HepG2 (cell line): ENCODE measurements around the gene ZBTB7A. TPM values are rescaled to one million over a fixed set of nuclear protein-coding genes. Genes with fewer than 3 reads are reported as not detected.

Experiments used
- ATAC-seq: fragments of 200-7000 bp; cut with Tn5 transposase; 3 replicates; pipeline ENCODE4 v1.9.1; 2020; ENCODE audit warnings: mild to moderate bottlenecking, moderate library complexity
- BruUV-seq: library from RNA; stranded (reverse); fragments of 400-500 nt; replicated peaks from 2 replicates; lab custom pipeline; 2021; lab: Mats Ljungman, UMichigan
- CTCF ChIA-PET: fragments of 300-600 bp; formaldehyde crosslinking; extraction: SDS; loops from one replicate; lab custom pipeline; 2021; ENCODE audit warnings: low total read pairs, inconsistent platforms, low intra/inter-chr PET ratio; lab: Yijun Ruan, JAX
- POLR2A ChIA-PET: fragments of 350-600 bp; sonication (Branson Sonifier 250); formaldehyde crosslinking; loops from one replicate; lab custom pipeline; 2020; ENCODE audit warnings: antibody characterized with exemption, inconsistent platforms; lab: Yijun Ruan, JAX
- DNase-seq: peaks from one replicate; pipeline ENCODE4 v3.0.0-alpha.2; 2015; ENCODE audit warnings: low spot score
- FAIRE-seq: peaks from 3 replicates; lab custom pipeline; 2011; peaks lifted over from hg19 to GRCh38; lab: Jason Lieb, UNC
- H2AFZ ChIP-seq: one replicate; pipeline ENCODE4 v1.6.1; 2011; ENCODE audit warnings: low read length, inconsistent platforms
- H3K27ac ChIP-seq: fragments of 300-600 bp; 3 replicates; pipeline ENCODE4 v1.8.0; 2011; ENCODE audit warnings: mixed run types, mild to moderate bottlenecking, mixed read lengths, low read length, inconsistent platforms; ENCODE audit not compliant: insufficient read depth; ENCODE audit errors: extremely low read length
- H3K27me3 ChIP-seq, 2 experiments: fragments of 200-600 bp in 1 of 2; 2 replicates in 1 of 2; 3 replicates in 1 of 2; pipeline versions ENCODE4 v1.6.0 to v1.8.0; 2011; ENCODE audit warnings: low read length in 2 of 2, mild to moderate bottlenecking in 2 of 2, moderate library complexity in 2 of 2, inconsistent platforms in 1 of 2; ENCODE audit not compliant: insufficient read depth in 2 of 2, control insufficient read depth in 1 of 2
- H3K36me3 ChIP-seq, 2 experiments: fragments of 200-600 bp in 1 of 2; replicated peaks in 1 of 2; 2 replicates in 1 of 2; 3 replicates in 1 of 2; pipeline versions ENCODE4 v1.5.1 to v1.8.0; 2011; ENCODE audit warnings: low read length in 2 of 2, inconsistent platforms in 1 of 2; ENCODE audit not compliant: insufficient read depth in 2 of 2, control insufficient read depth in 1 of 2
- H3K4me1 ChIP-seq: 2 replicates; pipeline ENCODE4 v1.5.1; 2012; ENCODE audit warnings: low read length, inconsistent platforms; ENCODE audit not compliant: insufficient read depth
- H3K4me2 ChIP-seq: 2 replicates; pipeline ENCODE4 v1.6.0; 2011; ENCODE audit warnings: low read depth, low read length, inconsistent platforms
- H3K4me3 ChIP-seq, 3 experiments: fragments of 200-600 bp in 1 of 3; sonication (generic), shearing (Covaris generic) in 1 of 3; replicated peaks in 1 of 3; 2 replicates each; pipeline ENCODE4 v1.5.1; 2011 to 2016; ENCODE audit warnings: low read length in 3 of 3, inconsistent platforms in 2 of 3, low read depth in 2 of 3, mild to moderate bottlenecking in 2 of 3, control low read depth in 1 of 3, mixed read lengths in 1 of 3; ENCODE audit not compliant: insufficient read depth in 1 of 3
- H3K79me2 ChIP-seq: one replicate; pipeline ENCODE4 v1.6.1; 2011; ENCODE audit warnings: low read length, inconsistent platforms; ENCODE audit not compliant: insufficient read depth
- H3K9ac ChIP-seq: 2 replicates; pipeline ENCODE4 v1.6.0; 2011; ENCODE audit warnings: mild to moderate bottlenecking, low read depth, low read length, inconsistent platforms; ENCODE audit not compliant: insufficient read depth
- H3K9me3 ChIP-seq: 2 replicates; pipeline ENCODE4 v1.5.1; 2012; ENCODE audit warnings: mild to moderate bottlenecking, low read length
- H4K20me1 ChIP-seq: 2 replicates; pipeline ENCODE4 v1.6.0; 2011; ENCODE audit warnings: inconsistent platforms, mild to moderate bottlenecking, low read length, moderate library complexity; ENCODE audit not compliant: insufficient read depth
- CEBPG ChIP-seq: IDR thresholded peaks from 2 replicates; pipeline ENCODE4 v1.6.1; 2016
- FOXK1 ChIP-seq: sonication (generic); formaldehyde crosslinking; IDR thresholded peaks from 2 replicates; pipeline ENCODE4 v1.4.0; 2020; ENCODE audit warnings: low read depth, missing genetic modification reagents, borderline replicate concordance
- GTF3A ChIP-seq: sonication (generic); formaldehyde crosslinking; conservative IDR thresholded peaks from 2 replicates; pipeline ENCODE4 v1.4.0; 2020; ENCODE audit warnings: mild to moderate bottlenecking, missing genetic modification reagents
- HHEX ChIP-seq: IDR thresholded peaks from 2 replicates; pipeline ENCODE4 v1.6.1; 2016; ENCODE audit warnings: control low read depth
- MEF2D ChIP-seq: sonication (generic); formaldehyde crosslinking; IDR thresholded peaks from 2 replicates; pipeline ENCODE4 v1.5.1; 2020; ENCODE audit warnings: mild to moderate bottlenecking, missing genetic modification reagents
- NR2F6 ChIP-seq, 2 experiments: IDR thresholded peaks; 2 replicates each; pipeline ENCODE4 v1.6.1; 2016; ENCODE audit warnings: antibody characterized with exemption in 1 of 2, mild to moderate bottlenecking in 1 of 2
- RARA ChIP-seq: IDR thresholded peaks from 2 replicates; pipeline ENCODE4 v1.6.1; 2016; ENCODE audit warnings: missing genetic modification reagents, missing compliant biosample characterization
- SP5 ChIP-seq: IDR thresholded peaks from 2 replicates; pipeline ENCODE4 v1.6.1; 2016; ENCODE audit warnings: low read depth, borderline replicate concordance
- TCF12 ChIP-seq, 2 experiments: fragments of 450-650 bp in 1 of 2; sonication (generic) in 1 of 2; formaldehyde crosslinking in 1 of 2; IDR thresholded peaks; 2 replicates each; pipeline versions ENCODE4 v1.6.1 to v1.8.0; 2017 to 2022; ENCODE audit warnings: antibody characterized with exemption in 1 of 2, mild to moderate bottlenecking in 1 of 2, missing genetic modification reagents in 1 of 2, moderate library complexity in 1 of 2
- WGBS: methylation state at CpG from one replicate; pipeline ENCODE4 v1.1.6; 2017; ENCODE audit warnings: low lambda C conversion rate; 5-methylcytosine and 5-hydroxymethylcytosine counted together
- in situ Hi-C: cut with HindIII; loops from 2 replicates; pipeline ENCODE4 v1.10.0; 2017; ENCODE audit warnings: low pct_unique_long_range_greater_than_20kb; ENCODE audit not compliant: extremely low pct_ligation_motif_present
- intact Hi-C: fragments of 100-400 bp; cut with micrococcal nuclease; formaldehyde crosslinking; loops from one replicate; pipeline ENCODE4 v1.10.0; 2022; ENCODE audit not compliant: unreplicated experiment
- polyA plus RNA-seq, 8 experiments: library from polyadenylated mRNA; depleted of rRNA in 3 of 8; stranded (reverse) in 7 of 8; unstranded in 1 of 8; fragments of >200 nt; fragmentation: Illumina TruSeq in 4 of 8; extraction: Trizol in 4 of 8; gene quantifications; 2 replicates each; pipeline versions ENCODE4 v1.2.1 to v1.2.3, GENCODE V29; 2011 to 2016; ENCODE audit warnings: low read depth in 4 of 8, missing spikeins in 1 of 8, mixed read lengths in 1 of 8; ENCODE audit not compliant: insufficient read depth in 1 of 8
- total RNA-seq, 5 experiments: library from RNA; depleted of rRNA; stranded (reverse); fragments of >200 nt; fragmentation: Illumina TruSeq; extraction: Trizol; gene quantifications; 2 replicates each; pipeline ENCODE4 v1.2.3, GENCODE V29; 2016; ENCODE audit warnings: low read depth in 1 of 5
- TF ChIP-seq, protein P1 (sequence below): sonication (generic); formaldehyde crosslinking; IDR thresholded peaks from 2 replicates; pipeline ENCODE4; 2020; ENCODE audit warnings: missing genetic modification reagents, mild to moderate bottlenecking, borderline replicate concordance
- TF ChIP-seq, protein P2 (sequence below): sonication (generic); formaldehyde crosslinking; IDR thresholded peaks from 2 replicates; pipeline ENCODE4 v1.4.0; 2020; ENCODE audit warnings: missing genetic modification reagents, borderline replicate concordance
- TF ChIP-seq, protein P3 (sequence below), 2 experiments: sonication (generic) in 1 of 2; formaldehyde crosslinking in 1 of 2; IDR thresholded peaks; 2 replicates each; pipeline versions ENCODE4 v1.4.0 to v1.6.1; 2018 to 2020; ENCODE audit warnings: missing genetic modification reagents in 2 of 2, borderline replicate concordance in 1 of 2, low read depth in 1 of 2, mild to moderate bottlenecking in 1 of 2, missing biosample characterization in 1 of 2
- TF ChIP-seq, protein P4 (sequence below): sonication (generic); formaldehyde crosslinking; IDR thresholded peaks from 2 replicates; pipeline ENCODE4 v1.4.0; 2020; ENCODE audit warnings: missing genetic modification reagents, borderline replicate concordance

The ZBTB7A gene
- total and polyA plus RNA-seq, 2 of the 13 experiments (the other 11 are each of a cell fraction or from before 2014, with no cell fraction given), result 3.6 to 4.0 TPM

DNA sequence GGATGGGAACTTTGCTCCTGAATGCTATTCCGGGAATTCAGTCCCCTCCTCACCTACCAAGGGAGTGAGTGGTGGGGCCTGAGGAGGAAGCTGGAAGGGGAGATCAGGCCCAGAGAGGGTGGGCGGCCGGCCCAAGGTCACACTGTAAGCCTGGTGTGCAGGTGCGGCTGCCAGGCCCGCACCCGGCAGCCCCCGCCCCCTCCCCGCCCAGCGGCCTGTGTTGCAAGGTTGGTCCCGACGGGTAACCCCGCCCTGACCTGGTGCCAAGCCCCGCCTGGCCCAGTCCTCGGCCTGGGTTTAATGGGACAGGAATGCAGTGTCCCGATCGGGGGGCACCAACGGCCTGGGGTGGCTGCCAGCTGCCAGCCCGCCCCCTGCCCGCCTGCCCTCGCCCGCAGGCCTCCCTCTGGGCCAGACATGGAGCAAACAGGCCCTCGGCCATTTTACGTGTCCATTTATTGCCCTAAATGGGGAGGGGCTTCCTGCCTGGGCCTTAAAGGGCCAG lies 5.5 kb downstream of the ZBTB7A start:
- FAIRE-seq (peak; percentile 40), DNase-seq (peak; percentile 65), ATAC-seq (peak; percentile 20)
- Histone ChIP-seq H4K20me1 (peaks cover 57% of the 10 kb centered on the region), H3K4me2 (peak overlapping the region; percentile 85), H3K79me2 (peaks cover 76% of the 10 kb centered on the region), H3K4me1 (peaks cover 68% of the 10 kb centered on the region), H3K9ac (peak overlapping the region; percentile 52), H2AFZ (no peak overlapping the region), H3K4me3 (peak overlapping the region; percentile 47 to 69 (median 52); a peak in 5 of 6 replicates), H3K9me3 (no peaks in the 10 kb centered on the region), H3K27me3 (no peaks in the 10 kb centered on the region), H3K36me3 (peaks cover 5 to 18% of the 10 kb centered on the region in 2 experiments), H3K27ac (peak overlapping the region; percentile 94)
- intact Hi-C loops (no loop called here), in situ Hi-C loops (no loop called here)
- POLR2A ChIA-PET, result interaction anchor here (1.3 kb wide), 1 partner anchor 9 kb away, joined by 8 read pairs; no protein-coding TSS in a partner anchor
- WGBS, result 7% methylated on average over 10 of the region's 23 CpGs
- CTCF ChIA-PET, result no interaction called here
- no TSS peak for BruUV-seq
- TF ChIP-seq HHEX (CRISPR knock-in tag) (no peak), FOXK1 (CRISPR knock-in tag) (0 out of 2 replicates have a peak, but pooled peaks have one; percentile 22), RARA (CRISPR knock-in tag) (peak; percentile 71), NR2F6 (IDR thresholded peaks at IDR 0.05) (no peak), NR2F6 (CRISPR knock-in tag; IDR thresholded peaks at IDR 0.05) (peak; percentile 30; the same call in 1 of the 2 replicates), GTF3A (no peak), MEF2D (CRISPR knock-in tag) (0 out of 2 replicates have a peak, but pooled peaks have one; percentile 28), CEBPG (CRISPR knock-in tag) (peak; percentile 62), SP5 (CRISPR knock-in tag) (peak; percentile 42; the same call in 1 of the 2 replicates), TCF12 (IDR thresholded peaks at IDR 0.05) (no peak), TCF12 (CRISPR knock-in tag; IDR thresholded peaks at IDR 0.05) (peak; percentile 68; the same call in 1 of the 2 replicates)
- TF ChIP-seq, protein P1, sequence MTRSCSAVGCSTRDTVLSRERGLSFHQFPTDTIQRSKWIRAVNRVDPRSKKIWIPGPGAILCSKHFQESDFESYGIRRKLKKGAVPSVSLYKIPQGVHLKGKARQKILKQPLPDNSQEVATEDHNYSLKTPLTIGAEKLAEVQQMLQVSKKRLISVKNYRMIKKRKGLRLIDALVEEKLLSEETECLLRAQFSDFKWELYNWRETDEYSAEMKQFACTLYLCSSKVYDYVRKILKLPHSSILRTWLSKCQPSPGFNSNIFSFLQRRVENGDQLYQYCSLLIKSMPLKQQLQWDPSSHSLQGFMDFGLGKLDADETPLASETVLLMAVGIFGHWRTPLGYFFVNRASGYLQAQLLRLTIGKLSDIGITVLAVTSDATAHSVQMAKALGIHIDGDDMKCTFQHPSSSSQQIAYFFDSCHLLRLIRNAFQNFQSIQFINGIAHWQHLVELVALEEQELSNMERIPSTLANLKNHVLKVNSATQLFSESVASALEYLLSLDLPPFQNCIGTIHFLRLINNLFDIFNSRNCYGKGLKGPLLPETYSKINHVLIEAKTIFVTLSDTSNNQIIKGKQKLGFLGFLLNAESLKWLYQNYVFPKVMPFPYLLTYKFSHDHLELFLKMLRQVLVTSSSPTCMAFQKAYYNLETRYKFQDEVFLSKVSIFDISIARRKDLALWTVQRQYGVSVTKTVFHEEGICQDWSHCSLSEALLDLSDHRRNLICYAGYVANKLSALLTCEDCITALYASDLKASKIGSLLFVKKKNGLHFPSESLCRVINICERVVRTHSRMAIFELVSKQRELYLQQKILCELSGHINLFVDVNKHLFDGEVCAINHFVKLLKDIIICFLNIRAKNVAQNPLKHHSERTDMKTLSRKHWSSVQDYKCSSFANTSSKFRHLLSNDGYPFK (CRISPR knock-in tag), result no peak
- TF ChIP-seq, protein P2, sequence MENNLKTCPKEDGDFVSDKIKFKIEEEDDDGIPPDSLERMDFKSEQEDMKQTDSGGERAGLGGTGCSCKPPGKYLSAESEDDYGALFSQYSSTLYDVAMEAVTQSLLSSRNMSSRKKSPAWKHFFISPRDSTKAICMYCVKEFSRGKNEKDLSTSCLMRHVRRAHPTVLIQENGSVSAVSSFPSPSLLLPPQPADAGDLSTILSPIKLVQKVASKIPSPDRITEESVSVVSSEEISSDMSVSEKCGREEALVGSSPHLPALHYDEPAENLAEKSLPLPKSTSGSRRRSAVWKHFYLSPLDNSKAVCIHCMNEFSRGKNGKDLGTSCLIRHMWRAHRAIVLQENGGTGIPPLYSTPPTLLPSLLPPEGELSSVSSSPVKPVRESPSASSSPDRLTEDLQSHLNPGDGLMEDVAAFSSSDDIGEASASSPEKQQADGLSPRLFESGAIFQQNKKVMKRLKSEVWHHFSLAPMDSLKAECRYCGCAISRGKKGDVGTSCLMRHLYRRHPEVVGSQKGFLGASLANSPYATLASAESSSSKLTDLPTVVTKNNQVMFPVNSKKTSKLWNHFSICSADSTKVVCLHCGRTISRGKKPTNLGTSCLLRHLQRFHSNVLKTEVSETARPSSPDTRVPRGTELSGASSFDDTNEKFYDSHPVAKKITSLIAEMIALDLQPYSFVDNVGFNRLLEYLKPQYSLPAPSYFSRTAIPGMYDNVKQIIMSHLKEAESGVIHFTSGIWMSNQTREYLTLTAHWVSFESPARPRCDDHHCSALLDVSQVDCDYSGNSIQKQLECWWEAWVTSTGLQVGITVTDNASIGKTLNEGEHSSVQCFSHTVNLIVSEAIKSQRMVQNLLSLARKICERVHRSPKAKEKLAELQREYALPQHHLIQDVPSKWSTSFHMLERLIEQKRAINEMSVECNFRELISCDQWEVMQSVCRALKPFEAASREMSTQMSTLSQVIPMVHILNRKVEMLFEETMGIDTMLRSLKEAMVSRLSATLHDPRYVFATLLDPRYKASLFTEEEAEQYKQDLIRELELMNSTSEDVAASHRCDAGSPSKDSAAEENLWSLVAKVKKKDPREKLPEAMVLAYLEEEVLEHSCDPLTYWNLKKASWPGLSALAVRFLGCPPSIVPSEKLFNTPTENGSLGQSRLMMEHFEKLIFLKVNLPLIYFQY (CRISPR knock-in tag), result peak; percentile 93
- TF ChIP-seq, protein P3, sequence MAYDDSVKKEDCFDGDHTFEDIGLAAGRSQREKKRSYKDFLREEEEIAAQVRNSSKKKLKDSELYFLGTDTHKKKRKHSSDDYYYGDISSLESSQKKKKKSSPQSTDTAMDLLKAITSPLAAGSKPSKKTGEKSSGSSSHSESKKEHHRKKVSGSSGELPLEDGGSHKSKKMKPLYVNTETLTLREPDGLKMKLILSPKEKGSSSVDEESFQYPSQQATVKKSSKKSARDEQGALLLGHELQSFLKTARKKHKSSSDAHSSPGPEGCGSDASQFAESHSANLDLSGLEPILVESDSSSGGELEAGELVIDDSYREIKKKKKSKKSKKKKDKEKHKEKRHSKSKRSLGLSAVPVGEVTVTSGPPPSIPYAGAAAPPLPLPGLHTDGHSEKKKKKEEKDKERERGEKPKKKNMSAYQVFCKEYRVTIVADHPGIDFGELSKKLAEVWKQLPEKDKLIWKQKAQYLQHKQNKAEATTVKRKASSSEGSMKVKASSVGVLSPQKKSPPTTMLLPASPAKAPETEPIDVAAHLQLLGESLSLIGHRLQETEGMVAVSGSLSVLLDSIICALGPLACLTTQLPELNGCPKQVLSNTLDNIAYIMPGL (CRISPR knock-in tag; IDR thresholded peaks at IDR 0.05; ENCODE audit: borderline replicate concordance in 1 of 2, low read depth in 1 of 2), result 0 out of 4 replicates have a peak, but pooled peaks of 1 of the 2 experiments have one; percentile 20
- TF ChIP-seq, protein P4, sequence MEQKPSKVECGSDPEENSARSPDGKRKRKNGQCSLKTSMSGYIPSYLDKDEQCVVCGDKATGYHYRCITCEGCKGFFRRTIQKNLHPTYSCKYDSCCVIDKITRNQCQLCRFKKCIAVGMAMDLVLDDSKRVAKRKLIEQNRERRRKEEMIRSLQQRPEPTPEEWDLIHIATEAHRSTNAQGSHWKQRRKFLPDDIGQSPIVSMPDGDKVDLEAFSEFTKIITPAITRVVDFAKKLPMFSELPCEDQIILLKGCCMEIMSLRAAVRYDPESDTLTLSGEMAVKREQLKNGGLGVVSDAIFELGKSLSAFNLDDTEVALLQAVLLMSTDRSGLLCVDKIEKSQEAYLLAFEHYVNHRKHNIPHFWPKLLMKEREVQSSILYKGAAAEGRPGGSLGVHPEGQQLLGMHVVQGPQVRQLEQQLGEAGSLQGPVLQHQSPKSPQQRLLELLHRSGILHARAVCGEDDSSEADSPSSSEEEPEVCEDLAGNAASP (CRISPR knock-in tag), result peak; percentile 57; the same call in 1 of the 2 replicates
